VCaP (cell line): ENCODE data around the gene PRM1.

Source experiments
- H3K27ac ChIP-seq: fragments of 450-650 bp; 2 replicates; pipeline ENCODE4 v1.5.1; 2017
- TF ChIP-seq, protein P1 (sequence below): fragments of 450-650 bp; conservative IDR thresholded peaks from 2 replicates; pipeline ENCODE4 v1.5.1; 2017; ENCODE audit warnings: mild to moderate bottlenecking, moderate library complexity

PRM1 gene

DNA sequence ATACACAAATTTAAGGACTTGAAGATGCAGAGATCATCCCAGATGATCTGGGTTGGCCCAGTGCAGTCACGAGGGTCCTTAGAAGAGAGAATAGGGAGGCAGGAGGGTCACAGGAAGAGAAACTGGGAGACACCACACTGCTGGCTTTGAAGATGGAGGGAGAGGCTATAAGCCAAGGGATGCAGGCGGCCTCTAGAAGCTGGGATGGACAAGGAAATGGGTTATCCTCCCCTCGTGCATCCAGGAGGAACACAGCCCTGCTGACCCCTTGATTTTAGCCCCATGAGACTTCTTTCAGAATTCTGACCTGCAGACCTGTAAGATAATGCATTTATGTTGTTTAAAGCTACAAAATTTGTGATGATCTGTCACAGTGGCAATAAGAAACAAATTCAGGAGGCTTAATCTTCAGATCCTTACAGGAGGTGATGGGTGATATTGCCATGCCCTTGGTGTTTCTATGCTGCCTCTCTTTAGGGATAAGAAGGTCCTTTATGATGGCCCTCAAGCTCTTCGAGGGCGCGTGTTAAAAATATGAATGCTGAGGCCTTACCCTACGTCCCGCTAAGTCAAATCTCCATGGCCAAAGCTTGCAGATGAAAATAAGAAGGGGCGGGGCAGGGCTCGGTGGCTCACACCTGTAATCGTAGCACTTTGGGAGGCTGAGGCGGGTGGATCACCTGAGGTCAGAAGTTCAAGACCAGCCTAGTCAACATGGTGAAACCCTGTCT is 3.4 kb downstream of the PRM1 start:
- TF ChIP-seq, protein P1, sequence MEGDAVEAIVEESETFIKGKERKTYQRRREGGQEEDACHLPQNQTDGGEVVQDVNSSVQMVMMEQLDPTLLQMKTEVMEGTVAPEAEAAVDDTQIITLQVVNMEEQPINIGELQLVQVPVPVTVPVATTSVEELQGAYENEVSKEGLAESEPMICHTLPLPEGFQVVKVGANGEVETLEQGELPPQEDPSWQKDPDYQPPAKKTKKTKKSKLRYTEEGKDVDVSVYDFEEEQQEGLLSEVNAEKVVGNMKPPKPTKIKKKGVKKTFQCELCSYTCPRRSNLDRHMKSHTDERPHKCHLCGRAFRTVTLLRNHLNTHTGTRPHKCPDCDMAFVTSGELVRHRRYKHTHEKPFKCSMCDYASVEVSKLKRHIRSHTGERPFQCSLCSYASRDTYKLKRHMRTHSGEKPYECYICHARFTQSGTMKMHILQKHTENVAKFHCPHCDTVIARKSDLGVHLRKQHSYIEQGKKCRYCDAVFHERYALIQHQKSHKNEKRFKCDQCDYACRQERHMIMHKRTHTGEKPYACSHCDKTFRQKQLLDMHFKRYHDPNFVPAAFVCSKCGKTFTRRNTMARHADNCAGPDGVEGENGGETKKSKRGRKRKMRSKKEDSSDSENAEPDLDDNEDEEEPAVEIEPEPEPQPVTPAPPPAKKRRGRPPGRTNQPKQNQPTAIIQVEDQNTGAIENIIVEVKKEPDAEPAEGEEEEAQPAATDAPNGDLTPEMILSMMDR, result no peak
- no peak overlapping the region for H3K27ac ChIP-seq

GRCh38 chr16:11276896-11277593 is 4.1 kb downstream of the PRM1 start:
- TF ChIP-seq, protein P1, result no peak
- H3K27ac ChIP-seq, result no peak overlapping the region

DNA sequence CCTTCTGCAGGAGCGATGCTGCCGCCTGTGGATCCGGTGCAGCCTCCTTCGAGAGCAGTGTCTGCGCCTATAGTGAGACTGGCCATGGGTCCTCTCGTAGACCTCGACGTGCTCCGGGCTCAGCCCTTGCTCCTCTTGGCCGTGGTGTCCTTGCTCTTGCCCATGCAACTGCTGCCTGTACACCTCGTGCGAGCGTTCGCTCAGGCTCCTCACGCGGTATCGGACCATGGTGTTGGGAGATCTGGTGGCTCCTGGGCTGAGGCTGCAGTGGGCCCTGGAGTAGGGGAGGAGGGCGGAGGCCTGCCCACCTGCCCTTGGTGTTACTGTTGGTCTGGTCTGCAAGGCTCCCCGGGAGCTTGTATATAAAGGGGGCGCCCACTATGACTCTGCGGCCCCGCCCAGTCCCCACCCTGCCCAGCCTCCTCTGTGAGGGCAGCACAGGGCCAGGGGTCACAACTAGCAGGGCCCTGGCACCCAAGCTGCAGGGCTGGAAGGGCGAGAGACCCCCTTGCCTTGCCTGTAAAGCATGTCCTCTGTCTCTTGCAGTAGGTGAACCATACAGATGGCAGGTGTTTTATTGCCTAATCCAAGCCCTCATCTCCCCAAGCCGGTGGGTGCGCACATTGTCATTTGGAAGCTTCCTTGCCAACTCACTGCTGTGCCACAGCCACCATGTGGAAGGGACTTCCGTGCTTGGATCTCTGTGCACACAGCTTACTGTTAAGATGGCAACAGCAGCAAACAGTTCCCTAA is 4.8 kb downstream of the PRM1 start, which contains the start of gene PRM2:
Gene PRM2, minus strand, starts transcription at position 338 of the 753 bp plus-strand sequence. Its CDS starts 110 bp downstream, at position 228.
- no peak within 1 kb of the TSS for H3K27ac ChIP-seq
- TF ChIP-seq, protein P1, result no peak

DNA sequence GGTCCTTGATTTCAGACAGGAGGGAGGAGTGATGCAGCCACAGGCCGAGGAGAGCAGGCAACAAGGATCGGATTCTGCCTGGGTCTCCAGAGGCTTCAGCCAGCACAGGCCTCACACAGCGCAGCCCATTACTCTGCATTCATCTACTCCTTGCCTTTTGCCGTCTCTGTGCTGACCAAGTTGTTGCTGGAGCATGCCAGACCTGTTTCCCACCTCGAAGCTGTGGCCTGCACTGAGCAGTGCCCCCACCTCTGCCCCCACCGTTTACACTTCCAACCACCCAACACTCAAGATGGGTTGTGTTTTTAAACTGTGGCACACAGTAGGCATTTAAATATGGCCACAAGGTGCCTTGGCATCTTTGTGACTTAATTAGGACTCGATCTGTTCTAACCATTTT is 6.2 kb downstream of the PRM1 start:
- TF ChIP-seq, protein P1, result no peak
- no peak overlapping the region for H3K27ac ChIP-seq

DNA sequence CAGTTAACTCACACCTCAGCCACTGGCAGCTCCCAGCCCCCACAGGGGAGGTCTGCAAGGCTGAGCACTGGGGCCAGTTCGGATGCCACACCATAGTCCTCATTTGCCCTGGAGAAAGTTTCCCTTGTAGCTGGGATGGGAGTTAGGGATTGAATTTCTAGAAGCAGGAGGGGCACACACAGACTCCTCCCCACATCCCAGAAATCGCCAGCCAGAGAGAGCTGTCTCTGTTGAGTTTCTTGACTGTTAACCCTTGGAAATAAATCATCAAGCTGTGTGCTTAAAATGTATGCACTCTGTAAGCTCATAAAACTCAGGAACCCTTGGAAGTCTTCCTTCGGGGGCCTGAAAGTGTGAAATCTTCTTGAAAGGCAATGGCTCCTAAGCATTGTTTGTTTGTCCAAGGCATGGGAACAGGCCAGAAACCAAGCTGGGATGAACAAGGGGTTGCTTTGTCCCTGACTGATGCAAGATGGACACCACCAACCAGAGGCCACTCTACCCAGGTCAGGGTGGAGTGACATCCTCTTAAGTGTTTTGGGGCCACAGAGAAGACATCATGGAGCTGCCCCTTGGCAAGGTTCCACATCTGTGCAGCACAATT is 7.3 kb downstream of the PRM1 start:
- TF ChIP-seq, protein P1, result no peak
- no peak overlapping the region for H3K27ac ChIP-seq

- TF ChIP-seq, protein P1, result no peak
- H3K27ac ChIP-seq, result no peak within 1 kb of the TSS
Observed at GRCh38 chr16:11272921-11273720, 8.0 kb downstream of the PRM1 start, which contains the start of gene PRM3. PRM3 (minus strand) TSS chr16:11273629; CDS start chr16:11273595, 34 bp downstream.
